SIG-M5 (cell line): ENCODE data around the gene PARL.
"Not testable (repeated sequence)": the region's sequence is repeated elsewhere in the genome, so short reads cannot be mapped to it uniquely, and the experiment has no call there.

Source experiments
- DNase-seq: peaks from one replicate; lab custom pipeline; 2025; lab: John Stamatoyannopoulos, UW

PARL gene

DNA sequence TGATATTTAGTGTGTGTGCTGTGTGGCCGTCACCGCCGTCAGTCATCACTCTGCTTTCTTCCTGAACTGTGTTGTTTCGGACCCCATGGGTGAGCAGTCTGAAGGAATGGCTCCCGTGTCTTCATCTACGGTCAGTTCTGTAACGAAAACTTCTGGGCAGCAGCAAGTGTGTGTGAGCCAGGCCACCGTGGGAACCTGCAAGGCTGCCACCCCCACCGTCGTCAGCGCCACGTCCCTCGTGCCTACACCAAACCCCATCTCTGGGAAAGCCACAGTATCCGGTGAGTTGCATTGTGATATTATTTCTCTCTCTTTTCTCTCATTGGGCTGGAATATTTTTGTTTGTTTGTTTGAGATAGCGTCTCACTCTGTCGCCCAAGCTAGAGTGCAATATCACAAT is 94.0 kb downstream of the PARL start:
- DNase-seq: no peak

GRCh38 chr3:183789826-183790225 is 94.9 kb downstream of the PARL start:
- DNase-seq: no peak

DNA sequence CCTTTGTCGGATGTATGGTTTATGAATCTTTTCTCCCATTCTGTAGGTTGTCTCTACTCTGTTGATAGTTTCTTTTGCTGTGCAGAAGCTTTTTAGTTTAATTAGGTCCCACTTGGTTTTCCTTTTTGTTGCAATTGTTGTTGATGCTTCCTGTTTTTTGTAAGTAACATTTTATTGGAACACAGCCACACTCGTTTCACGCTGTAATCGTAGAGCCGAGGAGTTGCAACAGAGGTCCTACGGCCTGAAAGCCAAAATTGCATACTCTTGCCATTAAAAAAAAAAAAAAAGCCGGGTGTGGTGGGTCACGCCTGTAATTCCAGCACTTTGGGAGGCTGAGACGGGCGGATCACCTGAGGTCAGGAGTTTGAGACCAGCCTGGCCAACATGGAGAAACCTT is 100.2 kb downstream of the PARL start:
- not testable (repeated sequence) for DNase-seq

DNA sequence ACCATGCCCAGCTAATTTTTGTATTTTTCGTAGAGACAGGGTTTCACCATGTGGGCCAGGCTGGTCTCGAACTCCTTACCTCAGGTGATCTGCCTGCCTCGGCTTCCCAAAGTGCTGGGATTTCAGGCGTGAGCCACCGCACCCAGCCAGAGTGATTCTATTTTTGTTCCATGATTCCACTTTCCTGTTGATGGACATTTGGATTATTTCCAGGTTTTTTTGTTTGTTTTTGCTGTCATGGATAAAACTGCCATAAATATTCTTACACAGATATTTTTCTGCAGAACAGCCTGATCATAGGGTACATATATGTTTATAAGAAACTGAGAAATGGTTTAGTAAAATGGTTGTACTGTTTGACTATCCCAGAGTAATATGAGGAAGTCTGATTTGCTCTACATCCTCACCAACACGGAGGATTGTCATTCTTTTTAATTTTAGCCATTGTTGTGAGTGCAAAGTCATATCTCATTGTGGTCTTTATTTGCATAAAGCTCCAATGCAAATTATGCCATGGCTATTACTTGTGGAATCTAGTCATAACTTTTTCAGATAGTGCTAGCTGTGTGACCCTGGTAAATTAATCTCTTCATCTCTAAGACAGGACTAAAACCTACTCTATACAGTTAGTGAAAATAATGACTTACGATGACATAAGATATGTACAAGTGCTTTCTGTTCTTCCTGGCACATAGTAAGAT is 102.0 kb downstream of the PARL start:
- no peak for DNase-seq

GRCh38 chr3:183781246-183781645 is 103.4 kb downstream of the PARL start:
- DNase-seq: no peak

DNA sequence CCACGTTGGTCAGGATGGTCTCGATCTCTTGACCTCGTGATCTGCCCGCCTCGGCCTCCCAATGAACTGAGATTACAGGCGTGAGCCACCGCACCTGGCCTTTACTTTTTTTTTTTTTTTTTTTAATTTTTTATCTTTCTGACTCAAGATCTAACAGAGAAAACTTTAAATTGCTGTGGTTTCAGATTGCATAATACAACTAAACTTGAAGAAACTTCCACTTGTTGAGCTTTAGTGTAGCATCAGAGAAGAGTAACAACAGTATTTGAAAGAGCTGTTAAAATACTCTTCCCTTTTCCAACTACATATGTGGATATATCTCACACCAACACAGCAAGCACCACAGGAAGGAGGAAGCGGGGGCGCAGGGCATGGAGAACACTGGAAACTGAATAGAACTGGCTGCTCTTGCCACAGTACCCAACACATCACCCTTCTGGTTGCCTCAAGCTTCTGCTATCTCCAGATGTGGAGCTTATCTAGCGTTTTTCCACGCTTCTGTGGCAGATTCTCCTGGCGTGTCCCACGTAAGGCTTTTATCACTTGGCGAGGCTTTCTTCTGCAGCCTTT is 104.7 kb downstream of the PARL start:
- peak; percentile 49 for DNase-seq
